HG02970 (cell line): Measurements from ENCODE around the gene KCNJ12.

Experiments
- ATAC-seq: cut with Tn5 transposase; IDR thresholded peaks from one replicate; pipeline ENCODE4 v1.9.1; 2021; ENCODE audit warnings: mild to moderate bottlenecking, moderate library complexity, moderate number of reproducible peaks; ENCODE audit not compliant: unreplicated experiment, low FRiP score

The KCNJ12 gene

GRCh38 chr17:21463779-21464407 lies 87.7 kb downstream of the KCNJ12 start:
- ATAC-seq: no peak

GRCh38 chr17:21464611-21465021 lies 88.5 kb downstream of the KCNJ12 start:
- no peak for ATAC-seq

- ATAC-seq: no peak
Measured at GRCh38 chr17:21466550-21466949, 90.4 kb downstream of the KCNJ12 start.

- no peak for ATAC-seq
Measured at GRCh38 chr17:21467196-21467595, 91.0 kb downstream of the KCNJ12 start.

- ATAC-seq: no peak
Measured at GRCh38 chr17:21467739-21468490, 91.8 kb downstream of the KCNJ12 start.
